OCI-LY1 (cell line): ENCODE results near the gene KHDC4.

ENCODE experiments used
- H2AFZ ChIP-seq: fragments of 200-600 bp; sonication (generic), shearing (Covaris generic); 2 replicates; pipeline ENCODE4 v1.6.0; 2014; ENCODE audit warnings: antibody characterized with exemption, mild to moderate bottlenecking, low read length
- H3F3A ChIP-seq: fragments of 200-600 bp; sonication (generic), shearing (Covaris generic); 2 replicates; pipeline ENCODE4 v1.6.0; 2014; ENCODE audit warnings: mild to moderate bottlenecking, antibody characterized with exemption, low read length, moderate library complexity; ENCODE audit not compliant: insufficient read depth
- H3K27ac ChIP-seq: fragments of 200-600 bp; sonication (generic); 2 replicates; pipeline ENCODE4 v1.5.1; 2014; ENCODE audit warnings: low read length, mixed run types, mild to moderate bottlenecking, low read depth; ENCODE audit not compliant: poor library complexity, severe bottlenecking
- H3K27me3 ChIP-seq: fragments of 200-600 bp; sonication (generic); 2 replicates; pipeline ENCODE4 v1.6.0; 2014; ENCODE audit warnings: antibody characterized with exemption, mild to moderate bottlenecking, low read length, moderate library complexity; ENCODE audit not compliant: insufficient read depth
- H3K36me3 ChIP-seq: fragments of 200-600 bp; sonication (generic); 2 replicates; pipeline ENCODE4 v1.6.1; 2014; ENCODE audit warnings: mild to moderate bottlenecking, antibody characterized with exemption, low read length, moderate library complexity, mixed read lengths; ENCODE audit not compliant: insufficient read depth
- H3K4me1 ChIP-seq: fragments of 200-600 bp; sonication (generic); 2 replicates; pipeline ENCODE4 v1.5.1; 2014; ENCODE audit warnings: mild to moderate bottlenecking, low read length, moderate library complexity; ENCODE audit not compliant: insufficient read depth, severe bottlenecking
- H3K4me2 ChIP-seq: fragments of 200-600 bp; sonication (generic), shearing (Covaris generic); 2 replicates; pipeline ENCODE4 v1.6.1; 2014; ENCODE audit warnings: low read length
- H3K4me3 ChIP-seq: fragments of 200-600 bp; sonication (generic); 2 replicates; pipeline ENCODE4 v1.5.1; 2014; ENCODE audit warnings: low read length, low read depth, mild to moderate bottlenecking, mixed read lengths; ENCODE audit not compliant: poor library complexity, severe bottlenecking
- H3K79me2 ChIP-seq: fragments of 200-600 bp; shearing (Covaris generic); 2 replicates; pipeline ENCODE4 v1.6.1; 2016; ENCODE audit warnings: mixed run types, low read length, mixed read lengths; ENCODE audit not compliant: insufficient read depth
- H3K9ac ChIP-seq: fragments of 200-600 bp; sonication (generic), shearing (Covaris generic); 2 replicates; pipeline ENCODE4 v1.6.1; 2014; ENCODE audit warnings: mild to moderate bottlenecking, low read length, mixed read lengths
- H3K9me2 ChIP-seq: fragments of 200-600 bp; sonication (generic), shearing (Covaris generic); 2 replicates; pipeline ENCODE4 v1.6.1; 2014; ENCODE audit warnings: low read depth, mild to moderate bottlenecking, low read length, mixed read lengths
- H3K9me3 ChIP-seq: fragments of 200-600 bp; shearing (Covaris generic); 2 replicates; pipeline ENCODE4 v1.6.1; 2014; ENCODE audit warnings: low read length, mixed read lengths
- H4K20me1 ChIP-seq: fragments of 200-600 bp; sonication (generic), shearing (Covaris generic); 2 replicates; pipeline ENCODE4 v1.6.0; 2016; ENCODE audit warnings: mild to moderate bottlenecking, low read length; ENCODE audit not compliant: insufficient read depth
- CTCF ChIP-seq: fragments of 200-600 bp; sonication (generic), shearing (Covaris generic); IDR thresholded peaks from 2 replicates; pipeline ENCODE4 v1.5.1; 2017; ENCODE audit warnings: mild to moderate bottlenecking, antibody characterized with exemption, low read length, moderate library complexity, mixed read lengths
- EZH2 ChIP-seq: fragments of 200-600 bp; sonication (generic), shearing (Covaris generic); IDR thresholded peaks from 2 replicates; pipeline ENCODE4 v1.8.0; 2017; ENCODE audit warnings: borderline replicate concordance, mixed run types, mild to moderate bottlenecking, antibody characterized with exemption, low read length, moderate library complexity, mixed read lengths

The KHDC4 gene

DNA sequence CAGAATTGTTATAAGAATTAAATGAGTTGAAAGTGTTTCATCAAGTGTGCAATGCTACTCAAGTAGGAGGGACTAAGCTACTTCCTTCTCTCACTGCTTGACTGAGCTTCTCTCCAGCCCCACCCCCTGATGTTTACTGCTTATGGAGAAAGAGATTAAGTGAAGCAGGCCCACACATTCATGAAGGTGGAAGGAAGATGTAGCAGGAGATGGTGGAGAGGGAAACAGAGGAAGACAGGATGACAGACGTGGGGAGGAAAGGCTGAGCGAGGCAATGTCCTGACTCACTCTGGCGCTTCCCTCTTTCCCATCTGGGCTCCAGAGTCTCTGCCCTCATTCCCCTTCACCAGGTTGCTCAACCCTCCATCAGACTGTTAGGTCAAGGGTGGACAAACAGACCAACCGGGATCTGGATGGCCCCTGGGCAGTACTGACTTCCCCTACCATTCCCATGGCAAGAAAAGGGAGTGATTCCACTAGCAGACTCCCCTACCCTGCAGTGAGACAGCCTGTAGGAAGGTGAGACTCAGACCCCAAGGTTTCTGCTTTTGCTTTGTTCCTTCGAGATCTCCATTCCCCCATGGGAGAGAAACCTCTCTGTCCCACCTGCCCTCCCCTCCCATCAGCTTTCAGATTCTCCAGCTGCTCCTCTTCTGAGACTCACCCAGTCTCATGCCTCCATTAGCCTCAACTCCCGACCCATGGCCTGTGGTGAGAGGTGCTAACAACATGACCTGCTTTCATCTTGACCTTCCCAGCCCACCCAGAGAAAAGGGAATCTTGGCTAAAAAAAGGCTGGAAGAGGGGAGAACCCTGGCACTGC lies 47.3 kb upstream of the KHDC4 start:
- H3F3A ChIP-seq: no peaks in the 10 kb centered on the region
- H2AFZ ChIP-seq: no peak overlapping the region
- H4K20me1 ChIP-seq: no peaks in the 10 kb centered on the region
- H3K36me3 ChIP-seq: no peaks in the 10 kb centered on the region
- peak overlapping the region; percentile 87 for H3K4me2 ChIP-seq
- TF ChIP-seq EZH2: no peak
- TF ChIP-seq CTCF: no peak
- peak overlapping the region; percentile 96 for H3K27ac ChIP-seq
- H3K79me2 ChIP-seq: peaks cover 18% of the 10 kb centered on the region
- H3K4me3 ChIP-seq: peak overlapping the region; percentile 92
- H3K9me3 ChIP-seq: no peaks in the 10 kb centered on the region
- H3K9me2 ChIP-seq: no peaks in the 10 kb centered on the region
- H3K9ac ChIP-seq: peak overlapping the region; percentile 97
- H3K4me1 ChIP-seq: peaks cover 64% of the 10 kb centered on the region
- no peaks in the 10 kb centered on the region for H3K27me3 ChIP-seq

DNA sequence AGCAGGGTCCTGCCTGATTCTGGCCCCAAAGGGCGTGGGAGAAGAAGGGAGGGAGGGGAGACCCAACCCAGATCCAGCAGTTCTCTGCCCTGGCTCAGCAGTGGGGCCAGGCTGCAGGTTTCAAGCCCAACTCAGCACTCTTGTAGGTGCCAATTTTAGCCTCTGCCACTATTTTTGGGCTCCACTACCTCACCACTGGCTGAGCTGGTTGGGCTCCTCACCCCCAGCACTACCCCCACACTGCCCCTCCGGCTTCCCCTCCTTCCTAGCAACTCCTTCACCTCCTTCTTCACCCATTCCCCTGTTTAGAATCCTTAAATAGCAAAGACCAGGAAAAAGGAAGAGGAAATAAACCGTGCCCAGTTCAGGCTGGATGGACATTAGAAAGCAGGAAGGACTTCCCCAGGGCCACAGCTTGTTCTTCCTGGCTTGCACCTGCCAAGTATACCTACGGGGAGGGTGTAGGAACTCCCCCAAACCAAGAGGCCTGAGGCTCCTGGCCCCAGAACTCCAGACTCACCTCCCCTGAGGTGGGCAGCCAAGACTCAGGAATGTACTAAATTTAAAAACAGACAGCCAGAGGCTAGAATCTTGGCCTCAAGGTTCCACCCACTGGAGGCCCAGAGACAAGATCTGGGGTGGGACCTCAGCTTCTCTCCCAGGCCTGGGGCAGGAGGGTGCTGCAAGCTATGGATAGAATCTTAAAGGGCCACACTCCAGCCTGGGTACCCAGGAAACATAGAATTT lies 45.6 kb upstream of the KHDC4 start:
- peak overlapping the region; percentile 97 for H3K9ac ChIP-seq
- no peaks in the 10 kb centered on the region for H3K36me3 ChIP-seq
- H3K4me1 ChIP-seq: peaks cover 80% of the 10 kb centered on the region
- H3K27ac ChIP-seq: peak overlapping the region; percentile 96
- H3K79me2 ChIP-seq: peaks cover 35% of the 10 kb centered on the region
- no peaks in the 10 kb centered on the region for H3K9me3 ChIP-seq
- peak overlapping the region; percentile 92 for H3K4me3 ChIP-seq
- peak overlapping the region; percentile 87 for H3K4me2 ChIP-seq
- H4K20me1 ChIP-seq: no peaks in the 10 kb centered on the region
- H3K9me2 ChIP-seq: no peaks in the 10 kb centered on the region
- H2AFZ ChIP-seq: no peak overlapping the region
- H3F3A ChIP-seq: no peaks in the 10 kb centered on the region
- H3K27me3 ChIP-seq: no peaks in the 10 kb centered on the region
- TF ChIP-seq CTCF (no peak), EZH2 (no peak)

- no peaks in the 10 kb centered on the region for H3K9me3 ChIP-seq
- H2AFZ ChIP-seq: no peak overlapping the region
- H3K9me2 ChIP-seq: no peaks in the 10 kb centered on the region
- peak overlapping the region; percentile 87 for H3K4me2 ChIP-seq
- H3K36me3 ChIP-seq: peaks cover 7% of the 10 kb centered on the region; the same call in 1 of the 2 replicates
- peaks cover 43% of the 10 kb centered on the region for H3K79me2 ChIP-seq
- peak overlapping the region; percentile 96 for H3K27ac ChIP-seq
- no peaks in the 10 kb centered on the region for H3F3A ChIP-seq
- H3K9ac ChIP-seq: peak overlapping the region; percentile 97
- peak overlapping the region; percentile 92 for H3K4me3 ChIP-seq
- H3K27me3 ChIP-seq: no peaks in the 10 kb centered on the region
- H4K20me1 ChIP-seq: no peaks in the 10 kb centered on the region
- TF ChIP-seq EZH2 (no peak), CTCF (no peak)
- peaks cover 81% of the 10 kb centered on the region for H3K4me1 ChIP-seq
These were observed 44.8 kb upstream of the KHDC4 start for GRCh38 chr1:155978973-155979429.
